Vagina (tissue), 2 donors: ENCODE results near the gene CSMD2. TPM values are rescaled to one million over a fixed set of nuclear protein-coding genes. Genes with fewer than 3 reads are reported as not detected.

Experiments used
- DNase-seq, 2 donors: peaks; one replicate each; pipeline ENCODE4 v3.0.0-alpha.2; 2017; ENCODE audit errors: extremely low spot score in 2 of 2
- H3K27ac ChIP-seq: fragments of 200-600 bp; sonication (generic); one replicate; pipeline ENCODE4 v1.5.1; 2019
- H3K27me3 ChIP-seq: fragments of 200-600 bp; sonication (generic); one replicate; pipeline ENCODE4 v1.5.1; 2019
- H3K36me3 ChIP-seq, 2 donors: fragments of 200-600 bp; sonication (generic); one replicate each; pipeline ENCODE4 v1.5.1; 2017 to 2019
- H3K4me1 ChIP-seq: fragments of 200-600 bp; sonication (generic); one replicate; pipeline ENCODE4 v1.5.1; 2019
- H3K4me3 ChIP-seq, 2 donors: fragments of 200-600 bp; sonication (generic); 1 replicate in 1 of 2; 2 replicates in 1 of 2; pipeline ENCODE4 v1.5.1; 2016 to 2019
- H3K9me3 ChIP-seq: fragments of 200-600 bp; sonication (generic); one replicate; pipeline ENCODE4 v1.5.1; 2019
- CTCF ChIP-seq, 3 experiments: fragments of 450-650 bp in 2 of 3; fragments of 200-600 bp in 1 of 3; sonication (generic) in 1 of 3; IDR thresholded peaks; one replicate each; pipeline ENCODE4 v1.5.1; 2017 to 2019; ENCODE audit warnings: antibody characterized with exemption in 3 of 3, mild to moderate bottlenecking in 2 of 3, moderate library complexity in 2 of 3
- POLR2A ChIP-seq, 2 donors: fragments of 450-650 bp; IDR thresholded peaks; one replicate each; pipeline ENCODE4 v1.6.1; 2017; ENCODE audit warnings: antibody characterized with exemption in 2 of 2, mild to moderate bottlenecking in 2 of 2, moderate library complexity in 2 of 2
- POLR2AphosphoS5 ChIP-seq, 2 donors: sonication (generic); formaldehyde crosslinking; IDR thresholded peaks; one replicate each; pipeline ENCODE4 v1.9.0; 2017; ENCODE audit warnings: antibody characterized with exemption in 2 of 2, mild to moderate bottlenecking in 2 of 2, low read depth in 1 of 2; ENCODE audit not compliant: insufficient read depth in 1 of 2
- intact Hi-C: fragments of 100-400 bp; cut with DNase I; formaldehyde crosslinking; loops from one replicate; pipeline ENCODE4 v1.15.1; 2023
- total RNA-seq: library from RNA; depleted of rRNA; stranded (reverse); fragments of >200 nt; gene quantifications from one replicate; pipeline ENCODE4 v1.2.3, GENCODE V29; 2016

The CSMD2 gene
- total RNA-seq, 1 donor from 2014 or later: 0.25 TPM

GRCh38 chr1:33710967-33711366 is 454.1 kb downstream of the CSMD2 start:
- Histone ChIP-seq H3K4me1 (no peaks in the 10 kb centered on the region), H3K27ac (no peak overlapping the region), H3K9me3 (no peaks in the 10 kb centered on the region), H3K27me3 (no peaks in the 10 kb centered on the region), H3K36me3 (no peaks in the 10 kb centered on the region), H3K4me3 (no peak overlapping the region)
- intact Hi-C loops: no loop called here
- TF ChIP-seq POLR2AphosphoS5 (IDR thresholded peaks at IDR 0.05; ENCODE audit: insufficient read depth in 1 of 2, low read depth in 1 of 2) (no peak), CTCF (IDR thresholded peaks at IDR 0.05) (no peak), POLR2A (IDR thresholded peaks at IDR 0.05) (no peak)
- DNase-seq: peak in 1 of 2 donors; percentile 29

- DNase-seq: peak in 1 of 2 donors; percentile 40
- no peaks in the 10 kb centered on the region for H3K27me3 ChIP-seq
- H3K27ac ChIP-seq: no peak overlapping the region
- TF ChIP-seq POLR2AphosphoS5 (IDR thresholded peaks at IDR 0.05; ENCODE audit: insufficient read depth in 1 of 2, low read depth in 1 of 2): no peak
- no peak for TF ChIP-seq POLR2A (IDR thresholded peaks at IDR 0.05)
- TF ChIP-seq CTCF (IDR thresholded peaks at IDR 0.05): no peak
- no peak overlapping the region for H3K4me3 ChIP-seq
- no peaks in the 10 kb centered on the region for H3K36me3 ChIP-seq
- intact Hi-C loops: no loop called here
- H3K4me1 ChIP-seq: no peaks in the 10 kb centered on the region
- H3K9me3 ChIP-seq: no peaks in the 10 kb centered on the region
Measured at GRCh38 chr1:33709783-33710718, 455.0 kb downstream of the CSMD2 start.

GRCh38 chr1:33709174-33709782 is 455.8 kb downstream of the CSMD2 start:
- no peak overlapping the region for H3K27ac ChIP-seq
- H3K36me3 ChIP-seq: no peaks in the 10 kb centered on the region
- no peak for TF ChIP-seq POLR2AphosphoS5 (IDR thresholded peaks at IDR 0.05; ENCODE audit: insufficient read depth in 1 of 2, low read depth in 1 of 2)
- no peak for TF ChIP-seq CTCF (IDR thresholded peaks at IDR 0.05)
- TF ChIP-seq POLR2A (IDR thresholded peaks at IDR 0.05): no peak
- no peaks in the 10 kb centered on the region for H3K9me3 ChIP-seq
- H3K4me1 ChIP-seq: no peaks in the 10 kb centered on the region
- DNase-seq: peak in 1 of 2 donors; percentile 22
- intact Hi-C loops: no loop called here
- no peaks in the 10 kb centered on the region for H3K27me3 ChIP-seq
- H3K4me3 ChIP-seq: no peak overlapping the region

GRCh38 chr1:33706634-33707255 is 458.3 kb downstream of the CSMD2 start:
- no peak overlapping the region for H3K4me3 ChIP-seq
- intact Hi-C loops: no loop called here
- H3K9me3 ChIP-seq: no peaks in the 10 kb centered on the region
- DNase-seq: no peak
- H3K27ac ChIP-seq: no peak overlapping the region
- H3K36me3 ChIP-seq: no peaks in the 10 kb centered on the region
- no peaks in the 10 kb centered on the region for H3K27me3 ChIP-seq
- no peak for TF ChIP-seq POLR2AphosphoS5 (IDR thresholded peaks at IDR 0.05; ENCODE audit: insufficient read depth in 1 of 2, low read depth in 1 of 2)
- TF ChIP-seq CTCF (IDR thresholded peaks at IDR 0.05): no peak
- no peak for TF ChIP-seq POLR2A (IDR thresholded peaks at IDR 0.05)
- H3K4me1 ChIP-seq: no peaks in the 10 kb centered on the region
